HG03135 (cell line): ENCODE measurements around the gene RASGRP1.

Experiments used
- ATAC-seq: cut with Tn5 transposase; IDR thresholded peaks from one replicate; pipeline ENCODE4 v1.9.1; 2021; ENCODE audit warnings: mild to moderate bottlenecking, moderate library complexity; ENCODE audit not compliant: unreplicated experiment

The RASGRP1 gene

DNA sequence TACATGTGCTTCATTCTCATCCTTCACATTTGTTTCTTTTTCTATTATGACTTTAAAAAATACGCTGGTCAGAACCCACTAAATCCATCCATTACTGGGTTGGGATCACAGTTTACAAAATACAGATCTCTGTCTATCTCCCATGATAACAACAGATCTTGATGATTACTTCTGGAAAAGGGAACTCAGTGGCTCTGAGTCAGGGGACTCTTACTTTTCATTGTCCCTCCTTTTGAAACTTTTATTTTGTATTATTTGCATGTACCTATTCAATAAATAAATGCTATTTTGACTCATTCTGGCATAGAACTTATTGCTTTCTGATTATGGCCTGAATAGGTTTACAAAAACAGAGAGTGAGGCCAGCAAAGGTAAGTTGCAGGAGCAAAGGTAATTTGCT is 11.6 kb upstream of the RASGRP1 start:
- ATAC-seq: no peak

DNA sequence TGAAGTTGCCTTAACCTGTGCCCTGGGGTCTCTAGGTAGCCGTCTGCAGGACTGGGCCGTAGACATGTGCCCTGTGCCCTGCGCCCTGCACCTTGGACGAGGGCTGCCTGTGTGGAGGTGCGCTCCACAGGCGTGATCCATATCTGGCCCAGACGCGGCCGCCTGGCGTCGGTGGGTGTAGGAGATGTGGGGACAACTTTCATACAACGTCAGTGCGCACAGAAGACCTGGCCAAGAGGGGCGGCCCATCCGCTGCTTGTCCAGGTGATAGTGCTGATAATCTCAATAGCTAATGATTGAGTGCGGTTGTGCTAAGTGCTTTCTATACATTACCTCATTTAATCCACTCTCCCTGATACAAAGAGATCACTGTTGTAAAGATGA is 665 bp upstream of the RASGRP1 start:
- no peak for ATAC-seq

DNA sequence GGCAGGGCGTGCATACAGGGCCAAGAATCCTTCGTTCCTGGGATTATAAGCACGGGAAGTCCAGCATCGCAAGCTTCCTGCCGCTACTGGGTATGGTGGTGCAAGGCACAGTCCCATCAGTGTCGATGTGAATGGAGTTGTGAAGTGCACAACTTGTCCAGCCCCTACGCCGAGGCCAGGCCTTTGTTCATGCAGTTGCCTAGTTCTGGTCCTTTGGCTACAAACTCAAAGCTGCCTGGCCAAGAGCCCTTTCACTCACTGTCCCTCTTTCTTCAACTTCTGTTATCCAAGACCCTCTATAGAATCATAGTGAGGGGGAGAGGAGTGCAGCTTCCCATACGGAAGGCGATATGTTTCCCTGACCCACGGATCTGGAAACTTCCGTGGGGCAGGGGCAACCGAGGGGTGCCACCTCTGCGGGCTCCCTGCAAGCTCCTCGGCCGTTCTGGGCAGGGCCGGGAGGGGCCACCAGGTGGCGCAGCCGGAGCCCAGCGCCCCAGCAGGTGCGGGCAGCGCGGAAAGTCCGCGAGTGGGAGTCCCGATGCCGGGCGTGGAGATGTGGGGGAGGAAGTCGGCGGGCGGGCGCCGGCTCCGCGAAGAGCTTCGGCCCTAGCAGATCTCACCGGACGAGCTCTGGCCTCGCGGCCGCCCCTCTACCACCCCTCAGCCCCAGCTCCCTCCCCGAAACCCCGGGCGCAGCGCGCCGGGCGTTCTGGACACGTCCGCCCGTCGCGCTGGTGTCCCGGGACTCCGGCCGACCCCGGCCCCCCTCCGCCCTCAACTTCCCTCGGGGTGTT is 693 bp downstream of the RASGRP1 start:
- peak; percentile 64 for ATAC-seq

- ATAC-seq: no peak
These were observed 2.3 kb downstream of the RASGRP1 start for GRCh38 chr15:38562278-38562677.

- peak; percentile 34 for ATAC-seq
These were observed 4.1 kb downstream of the RASGRP1 start for GRCh38 chr15:38560456-38560926.

DNA sequence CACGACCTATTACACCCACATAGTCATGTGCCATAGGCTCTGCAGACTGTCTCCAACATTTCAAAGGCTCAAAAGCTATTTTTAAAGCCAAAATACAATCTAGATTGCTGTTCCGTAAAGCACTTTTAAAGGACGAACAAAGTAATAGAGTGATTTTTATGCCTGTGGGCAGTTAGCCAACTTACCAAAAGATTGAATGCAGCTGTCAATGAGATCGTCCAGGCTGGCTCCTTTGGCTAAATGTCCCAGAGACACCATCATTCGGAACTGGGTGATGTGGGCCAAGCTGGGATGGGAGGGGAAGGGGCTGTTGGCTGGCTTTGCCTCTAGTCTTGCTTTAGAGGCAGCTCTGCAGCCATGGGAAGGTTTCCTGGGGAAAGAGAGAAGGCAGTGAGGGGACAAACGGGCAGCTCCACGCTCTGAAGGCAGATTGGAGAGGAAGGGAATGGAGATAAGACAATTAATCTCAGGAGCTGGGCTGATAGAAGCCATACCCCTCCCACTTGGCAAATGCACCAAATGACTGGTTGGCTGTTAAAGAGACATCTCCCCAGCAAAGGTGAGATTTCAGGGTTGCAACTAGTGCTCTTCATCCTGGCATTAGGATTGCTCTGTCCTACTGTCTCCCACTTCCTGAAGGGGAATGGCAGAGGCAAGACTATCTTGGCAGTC is 4.8 kb downstream of the RASGRP1 start:
- no peak for ATAC-seq

DNA sequence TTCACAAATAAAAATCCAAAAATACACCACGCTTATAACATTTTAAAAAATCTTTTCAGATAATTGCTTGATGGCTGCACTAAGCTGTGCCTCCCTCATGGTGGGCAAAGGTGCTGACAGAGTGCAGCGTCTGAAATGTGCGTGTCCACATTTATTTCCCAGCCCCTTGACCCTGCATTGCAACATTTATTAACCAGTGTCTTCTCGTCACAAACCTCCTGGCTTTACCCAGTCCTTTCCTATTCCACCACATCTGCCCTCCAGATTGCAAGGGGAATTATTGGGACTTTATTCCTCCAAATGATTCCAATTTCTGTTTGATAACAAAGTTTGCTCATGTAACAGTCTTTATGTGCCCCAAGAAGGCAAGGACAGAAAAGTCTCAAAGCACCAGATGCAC is 5.5 kb downstream of the RASGRP1 start:
- no peak for ATAC-seq

- ATAC-seq: no peak
These were observed 6.1 kb downstream of the RASGRP1 start for GRCh38 chr15:38558372-38559059.

DNA sequence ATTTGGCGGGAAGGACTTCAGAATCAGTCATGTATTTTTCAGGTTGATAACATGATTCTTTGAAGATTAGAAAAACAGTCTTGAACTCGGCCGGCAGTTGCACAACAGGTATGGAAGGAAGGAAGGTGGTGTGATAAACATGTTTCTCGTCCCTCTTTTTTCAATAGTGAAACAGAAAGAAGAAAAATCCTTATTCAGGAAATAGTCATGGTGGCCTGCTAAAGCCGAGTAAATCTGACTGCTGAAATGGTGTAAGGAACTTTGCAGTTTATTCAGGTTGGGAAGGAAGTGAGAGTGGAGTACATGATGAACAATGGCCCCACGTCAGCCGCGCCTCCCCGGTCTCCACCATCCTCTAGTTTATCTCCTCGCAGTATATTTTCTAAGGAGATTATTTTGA is 6.7 kb downstream of the RASGRP1 start:
- ATAC-seq: no peak

- no peak for ATAC-seq
These were observed 8.8 kb downstream of the RASGRP1 start for GRCh38 chr15:38555686-38556334.

GRCh38 chr15:38554354-38554753 is 10.3 kb downstream of the RASGRP1 start:
- no peak for ATAC-seq

GRCh38 chr15:38553071-38553470 is 11.5 kb downstream of the RASGRP1 start:
- no peak for ATAC-seq

DNA sequence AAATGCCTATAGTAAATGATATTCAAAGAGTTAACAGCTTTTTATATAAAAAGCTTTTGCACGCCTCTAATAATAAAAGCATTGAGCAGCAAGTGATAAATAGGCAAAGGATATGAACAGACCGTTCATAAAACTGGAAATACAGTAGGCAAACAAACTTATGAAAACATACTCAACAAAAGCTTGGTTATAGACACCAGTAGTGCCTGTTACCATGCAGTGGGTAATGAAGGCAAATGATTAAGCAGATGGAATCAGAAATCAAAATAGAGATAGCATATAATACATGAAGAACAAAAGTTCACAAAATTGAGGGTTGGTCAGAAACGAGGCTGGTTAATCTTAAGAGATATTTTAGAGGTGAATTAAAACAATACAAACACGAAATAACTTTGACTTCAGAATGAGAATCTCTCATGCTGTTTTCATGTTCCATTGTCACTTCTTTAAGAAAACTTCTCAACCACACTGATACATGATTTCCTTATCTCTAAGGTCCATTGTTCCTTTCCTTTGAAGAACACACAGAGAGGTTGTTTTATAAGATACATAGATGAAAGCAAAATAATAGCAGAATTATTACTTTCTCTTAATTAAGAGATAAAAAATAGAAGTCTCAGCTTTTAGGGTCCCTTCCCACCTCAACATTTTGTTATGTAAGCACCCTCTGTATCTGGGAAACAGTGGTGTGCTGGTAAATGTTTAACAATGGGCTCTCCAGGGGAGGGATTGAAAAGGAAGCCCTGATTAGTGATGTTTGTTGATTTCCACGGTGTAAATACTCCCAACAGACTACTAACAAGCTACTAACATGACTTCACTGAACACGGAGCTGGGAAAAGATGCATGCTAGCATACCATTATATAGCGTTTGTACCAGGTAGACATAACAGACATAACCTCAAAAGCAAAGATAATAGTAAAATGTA is 12.6 kb downstream of the RASGRP1 start:
- no peak for ATAC-seq

DNA sequence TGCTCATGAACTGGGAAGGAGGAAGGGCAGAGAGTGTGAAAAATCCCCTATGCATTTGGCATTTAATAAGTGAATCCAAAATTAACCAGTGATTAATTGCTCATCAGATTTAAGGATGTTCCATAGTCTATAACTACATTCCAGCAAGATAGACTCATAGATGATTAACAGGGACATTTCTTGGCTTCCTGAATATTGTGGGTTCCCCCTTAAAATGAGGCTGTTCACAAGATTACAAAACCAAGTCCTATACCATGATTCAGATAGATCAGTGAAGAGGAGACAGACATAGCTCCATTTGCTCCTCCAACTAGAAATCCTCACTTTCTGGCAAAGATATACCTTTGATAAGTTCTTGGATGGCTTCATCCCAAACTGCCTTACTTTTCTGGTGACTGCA is 15.4 kb downstream of the RASGRP1 start:
- no peak for ATAC-seq

- no peak for ATAC-seq
These were observed 17.2 kb downstream of the RASGRP1 start for GRCh38 chr15:38547255-38547997.

DNA sequence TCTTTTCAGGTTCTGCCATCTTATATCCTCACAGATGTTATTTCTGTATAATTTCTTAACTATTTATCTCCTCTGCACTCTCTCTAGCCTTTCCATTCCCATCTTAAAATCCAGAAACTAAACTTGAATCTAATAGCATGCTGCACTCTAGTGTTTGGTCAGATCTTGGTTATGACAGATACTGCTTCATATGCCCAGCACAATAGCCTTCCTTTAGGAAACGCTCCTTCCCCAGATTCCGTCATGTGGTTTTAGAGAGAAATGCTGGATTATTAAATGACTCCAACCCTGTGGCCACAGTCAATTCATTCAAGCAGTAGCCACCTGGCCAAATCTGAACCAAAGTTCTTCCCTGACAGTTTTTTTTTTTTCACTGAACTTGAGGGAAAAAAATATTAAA is 19.4 kb downstream of the RASGRP1 start:
- ATAC-seq: no peak

DNA sequence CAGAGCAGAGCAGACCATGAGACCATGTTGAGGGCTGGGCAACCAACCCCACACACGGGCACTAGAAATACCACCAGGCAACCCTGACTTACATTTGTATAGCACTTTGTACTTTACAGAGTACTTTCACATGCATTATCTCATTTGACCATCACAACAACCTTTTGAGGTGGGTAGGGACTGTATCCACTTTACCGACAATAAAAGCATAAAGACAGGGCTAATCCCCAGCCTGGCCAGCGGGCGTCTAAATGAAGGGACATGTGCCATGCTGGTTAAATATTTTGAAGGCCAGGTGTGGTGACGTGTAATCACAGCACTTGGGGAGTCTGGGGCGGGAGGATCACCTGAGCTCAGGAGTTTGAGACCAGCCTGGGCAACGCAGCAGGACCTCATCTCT is 23.6 kb downstream of the RASGRP1 start:
- ATAC-seq: no peak

DNA sequence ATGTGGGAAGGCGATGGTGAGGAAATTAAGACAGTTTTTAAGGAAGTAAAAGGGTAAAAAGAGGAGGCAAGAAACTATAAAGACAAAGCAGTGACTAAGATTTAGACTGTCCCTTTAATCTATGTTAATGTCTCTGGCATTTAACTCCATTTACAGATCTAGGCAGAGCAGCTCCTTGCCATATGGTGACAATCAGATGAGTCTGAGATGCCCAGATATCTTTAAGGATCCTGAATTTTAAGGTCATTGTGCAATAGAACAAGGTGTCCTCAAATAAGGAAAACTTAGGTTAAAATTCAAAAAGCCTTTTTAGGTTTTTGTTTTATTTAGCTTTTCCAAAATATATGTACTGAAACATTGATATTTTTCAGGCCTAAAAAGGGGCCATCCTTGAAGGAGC is 24.1 kb downstream of the RASGRP1 start:
- ATAC-seq: no peak

- ATAC-seq: no peak
These were observed 25.6 kb downstream of the RASGRP1 start for GRCh38 chr15:38539008-38539343.
